Osteoblast (primary cell): ENCODE results near the gene LGI2. TPM values are rescaled to one million over a fixed set of nuclear protein-coding genes. Genes with fewer than 3 reads are reported as not detected.

Source experiments
- DNase-seq: peaks from one replicate; pipeline ENCODE4 v3.0.0; 2011; ENCODE audit warnings: low spot score, mixed read lengths; ENCODE audit not compliant: insufficient read length; ENCODE audit errors: missing footprints
- H2AFZ ChIP-seq: 2 replicates; pipeline ENCODE4 v1.6.0; 2011; ENCODE audit warnings: mild to moderate bottlenecking, low read length
- H3K27ac ChIP-seq: 2 replicates; pipeline ENCODE4 v1.5.1; 2011; ENCODE audit warnings: mild to moderate bottlenecking, low read depth, low read length, moderate library complexity
- H3K27me3 ChIP-seq: 2 replicates; pipeline ENCODE4 v1.6.0; 2012; ENCODE audit warnings: mild to moderate bottlenecking, control low read depth, inconsistent platforms, low read length, moderate library complexity; ENCODE audit not compliant: insufficient read depth
- H3K36me3 ChIP-seq: 2 replicates; pipeline ENCODE4 v1.5.1; 2011; ENCODE audit warnings: mild to moderate bottlenecking, low read length, control low read depth, moderate library complexity; ENCODE audit not compliant: insufficient read depth
- H3K4me1 ChIP-seq: 2 replicates; pipeline ENCODE4 v1.5.1; 2011; ENCODE audit warnings: mild to moderate bottlenecking, low read length, control low read depth, moderate library complexity; ENCODE audit not compliant: insufficient read depth
- H3K4me2 ChIP-seq: 2 replicates; pipeline ENCODE4 v1.6.0; 2011; ENCODE audit warnings: mild to moderate bottlenecking, low read length; ENCODE audit not compliant: insufficient read depth
- H3K4me3 ChIP-seq: fragments of 200-600 bp; sonication (generic); 3 replicates; pipeline ENCODE4 v1.5.1; 2012; ENCODE audit warnings: mild to moderate bottlenecking, low read length, inconsistent platforms; ENCODE audit not compliant: insufficient read depth
- H3K79me2 ChIP-seq: 2 replicates; pipeline ENCODE4 v1.6.0; 2012; ENCODE audit warnings: mild to moderate bottlenecking, low read length, control low read depth, inconsistent platforms; ENCODE audit not compliant: insufficient read depth
- H3K9me3 ChIP-seq: 2 replicates; pipeline ENCODE4 v1.5.1; 2011; ENCODE audit warnings: low read depth, low read length, control low read depth
- H4K20me1 ChIP-seq: 2 replicates; pipeline ENCODE4 v1.6.0; 2012; ENCODE audit warnings: mild to moderate bottlenecking, low read length, control low read depth; ENCODE audit not compliant: insufficient read depth
- total RNA-seq: library from RNA; depleted of rRNA; stranded (reverse); fragments of >200 nt; gene quantifications from 2 replicates; pipeline ENCODE4 v1.2.3, GENCODE V29; 2012
- TF ChIP-seq, protein P1 (sequence below): IDR thresholded peaks from 2 replicates; pipeline ENCODE4 v1.5.1; 2011; ENCODE audit warnings: mild to moderate bottlenecking, low read depth, low read length, moderate library complexity; ENCODE audit errors: extremely low read depth

Gene LGI2
- total RNA-seq, 1 donor: under 0.01 TPM

DNA sequence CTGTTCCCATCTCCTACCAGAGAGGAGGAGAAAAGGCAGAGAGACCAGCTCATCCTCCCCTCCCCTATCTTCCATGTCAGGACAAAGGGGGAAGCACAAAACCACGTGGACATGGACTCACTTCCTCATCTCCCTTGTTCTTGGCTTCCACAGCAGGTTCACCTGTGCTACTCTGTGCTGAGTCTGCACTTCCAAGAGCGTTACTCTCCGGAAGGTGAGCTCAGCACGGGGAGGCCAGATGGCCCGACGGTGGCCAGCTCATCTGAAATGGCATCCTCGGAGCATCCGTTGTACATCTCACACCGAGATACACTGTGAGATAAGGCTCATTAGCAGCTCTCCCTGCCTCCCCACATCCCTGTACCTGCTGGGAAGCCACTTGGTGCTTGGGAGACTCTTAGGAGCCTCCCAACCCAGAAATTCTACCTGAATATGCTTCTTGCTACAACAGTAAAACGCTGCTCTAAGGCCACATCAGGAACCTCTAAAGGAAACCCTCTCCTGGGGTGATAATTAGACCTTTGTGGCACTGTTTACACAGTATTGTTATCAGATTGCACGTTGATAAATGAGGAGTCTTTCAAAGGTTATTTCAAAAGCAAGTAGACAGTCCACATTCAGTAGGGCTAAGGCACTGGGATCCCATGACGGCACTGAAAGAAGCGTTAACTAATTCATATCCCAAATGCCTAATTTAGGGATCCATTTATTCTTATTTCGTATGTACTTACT lies 19.4 kb downstream of the LGI2 start:
- TF ChIP-seq, protein P1, sequence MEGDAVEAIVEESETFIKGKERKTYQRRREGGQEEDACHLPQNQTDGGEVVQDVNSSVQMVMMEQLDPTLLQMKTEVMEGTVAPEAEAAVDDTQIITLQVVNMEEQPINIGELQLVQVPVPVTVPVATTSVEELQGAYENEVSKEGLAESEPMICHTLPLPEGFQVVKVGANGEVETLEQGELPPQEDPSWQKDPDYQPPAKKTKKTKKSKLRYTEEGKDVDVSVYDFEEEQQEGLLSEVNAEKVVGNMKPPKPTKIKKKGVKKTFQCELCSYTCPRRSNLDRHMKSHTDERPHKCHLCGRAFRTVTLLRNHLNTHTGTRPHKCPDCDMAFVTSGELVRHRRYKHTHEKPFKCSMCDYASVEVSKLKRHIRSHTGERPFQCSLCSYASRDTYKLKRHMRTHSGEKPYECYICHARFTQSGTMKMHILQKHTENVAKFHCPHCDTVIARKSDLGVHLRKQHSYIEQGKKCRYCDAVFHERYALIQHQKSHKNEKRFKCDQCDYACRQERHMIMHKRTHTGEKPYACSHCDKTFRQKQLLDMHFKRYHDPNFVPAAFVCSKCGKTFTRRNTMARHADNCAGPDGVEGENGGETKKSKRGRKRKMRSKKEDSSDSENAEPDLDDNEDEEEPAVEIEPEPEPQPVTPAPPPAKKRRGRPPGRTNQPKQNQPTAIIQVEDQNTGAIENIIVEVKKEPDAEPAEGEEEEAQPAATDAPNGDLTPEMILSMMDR: no peak
- peaks cover 10% of the 10 kb centered on the region for H3K27me3 ChIP-seq
- no peak overlapping the region for H3K27ac ChIP-seq
- H3K9me3 ChIP-seq: no peaks in the 10 kb centered on the region
- no peak overlapping the region for H3K4me3 ChIP-seq
- DNase-seq: no peak
- no peaks in the 10 kb centered on the region for H3K4me1 ChIP-seq
- H2AFZ ChIP-seq: no peak overlapping the region
- H3K36me3 ChIP-seq: no peaks in the 10 kb centered on the region
- H3K4me2 ChIP-seq: no peak overlapping the region
- no peaks in the 10 kb centered on the region for H4K20me1 ChIP-seq
- no peaks in the 10 kb centered on the region for H3K79me2 ChIP-seq

DNA sequence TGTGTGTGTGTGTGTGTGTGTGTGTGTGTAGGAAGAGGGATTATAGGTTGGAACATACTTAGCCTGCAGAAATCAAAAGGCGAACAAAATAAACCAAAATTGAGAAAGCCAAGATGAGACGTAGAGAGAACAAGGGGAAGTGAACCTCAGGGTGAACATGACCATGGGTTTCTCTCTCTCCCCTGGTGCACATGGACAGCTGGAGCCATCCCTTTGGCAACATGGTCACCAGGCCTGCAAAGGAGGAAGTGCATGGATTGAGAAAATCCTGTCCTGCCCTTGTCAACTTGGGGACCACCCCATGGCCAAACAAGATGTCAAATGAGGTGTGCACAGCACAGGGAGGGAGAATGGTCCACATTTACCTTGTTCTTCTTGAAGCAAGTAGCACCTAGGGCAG lies 23.1 kb downstream of the LGI2 start:
- Histone ChIP-seq H3K36me3 (no peaks in the 10 kb centered on the region), H4K20me1 (no peaks in the 10 kb centered on the region), H3K4me3 (no peak overlapping the region), H3K79me2 (no peaks in the 10 kb centered on the region), H3K4me1 (no peaks in the 10 kb centered on the region), H3K9me3 (no peaks in the 10 kb centered on the region), H3K27ac (no peak overlapping the region), H2AFZ (no peak overlapping the region), H3K4me2 (no peak overlapping the region), H3K27me3 (peaks cover 4% of the 10 kb centered on the region)
- TF ChIP-seq, protein P1: no peak
- no peak for DNase-seq

DNA sequence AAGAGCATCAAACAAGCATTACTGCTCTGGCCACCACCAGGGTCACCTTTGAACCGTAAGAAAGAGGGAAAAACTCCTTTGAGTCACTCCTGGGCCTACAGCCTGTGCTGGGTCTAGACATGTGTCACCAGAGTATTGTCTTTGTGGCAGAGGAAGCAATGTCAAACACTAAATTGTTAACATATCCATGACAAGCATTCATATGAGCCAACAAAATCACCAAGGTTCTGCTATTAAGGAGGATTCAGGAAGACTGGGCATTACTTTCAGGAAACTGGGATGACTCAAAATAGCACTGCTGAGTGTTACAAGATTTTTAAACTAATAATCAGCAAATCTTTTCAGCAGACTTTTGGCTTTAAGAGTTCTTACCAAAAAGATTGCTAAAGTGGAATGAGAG lies 28.1 kb downstream of the LGI2 start:
- no peak overlapping the region for H3K4me3 ChIP-seq
- DNase-seq: no peak
- TF ChIP-seq, protein P1: no peak

DNA sequence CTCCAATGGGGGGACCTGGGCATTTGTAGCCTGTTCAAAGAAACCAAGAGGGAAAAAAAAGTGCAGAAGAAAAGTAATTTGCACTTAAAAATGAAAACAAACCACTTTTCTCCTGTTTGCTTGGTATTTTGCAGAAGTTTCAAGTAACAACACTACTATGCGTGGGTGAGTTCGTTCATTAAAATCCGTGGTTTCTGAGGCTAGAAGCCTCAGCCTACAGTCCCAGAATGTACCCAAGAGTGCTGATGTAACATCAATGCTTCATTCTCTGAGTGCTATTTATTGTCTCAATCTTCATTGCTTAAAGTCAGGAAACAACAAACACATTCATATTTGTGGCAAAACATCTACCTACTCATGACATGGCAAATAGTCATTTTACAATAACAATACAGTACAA lies 29.2 kb downstream of the LGI2 start:
- H2AFZ ChIP-seq: no peak overlapping the region
- H3K36me3 ChIP-seq: no peaks in the 10 kb centered on the region
- H3K27ac ChIP-seq: no peak overlapping the region
- H3K4me3 ChIP-seq: no peak overlapping the region
- TF ChIP-seq, protein P1: no peak
- no peak overlapping the region for H3K4me2 ChIP-seq
- DNase-seq: no peak
- peaks cover 22% of the 10 kb centered on the region for H3K27me3 ChIP-seq
- no peaks in the 10 kb centered on the region for H3K79me2 ChIP-seq
- no peaks in the 10 kb centered on the region for H3K9me3 ChIP-seq
- H3K4me1 ChIP-seq: no peaks in the 10 kb centered on the region
- no peaks in the 10 kb centered on the region for H4K20me1 ChIP-seq

More for the DNA sequence above, 28.1 kb downstream of the LGI2 start:
- no peak overlapping the region for H2AFZ ChIP-seq
- peaks cover 22% of the 10 kb centered on the region for H3K27me3 ChIP-seq
- H3K4me1 ChIP-seq: no peaks in the 10 kb centered on the region
- no peaks in the 10 kb centered on the region for H4K20me1 ChIP-seq
- no peak overlapping the region for H3K27ac ChIP-seq
- no peaks in the 10 kb centered on the region for H3K36me3 ChIP-seq
- H3K79me2 ChIP-seq: no peaks in the 10 kb centered on the region
- H3K4me2 ChIP-seq: no peak overlapping the region
- H3K9me3 ChIP-seq: no peaks in the 10 kb centered on the region
